Pulmonary artery endothelial cell (primary cell): ENCODE data around the gene HOXA3. TPM values are rescaled to one million over a fixed set of nuclear protein-coding genes. Genes with fewer than 3 reads are reported as not detected.

Source experiments
- DNase-seq: peaks from one replicate; pipeline ENCODE4 v3.0.0-alpha.2; 2011; ENCODE audit warnings: low read depth, low spot score
- total RNA-seq: library from RNA; depleted of rRNA; stranded (reverse); fragments of >200 nt; gene quantifications from 2 replicates; pipeline ENCODE4 v1.2.3, GENCODE V29; 2014

The HOXA3 gene
- total RNA-seq, 1 donor from 2014 or later: 0.66 TPM

DNA sequence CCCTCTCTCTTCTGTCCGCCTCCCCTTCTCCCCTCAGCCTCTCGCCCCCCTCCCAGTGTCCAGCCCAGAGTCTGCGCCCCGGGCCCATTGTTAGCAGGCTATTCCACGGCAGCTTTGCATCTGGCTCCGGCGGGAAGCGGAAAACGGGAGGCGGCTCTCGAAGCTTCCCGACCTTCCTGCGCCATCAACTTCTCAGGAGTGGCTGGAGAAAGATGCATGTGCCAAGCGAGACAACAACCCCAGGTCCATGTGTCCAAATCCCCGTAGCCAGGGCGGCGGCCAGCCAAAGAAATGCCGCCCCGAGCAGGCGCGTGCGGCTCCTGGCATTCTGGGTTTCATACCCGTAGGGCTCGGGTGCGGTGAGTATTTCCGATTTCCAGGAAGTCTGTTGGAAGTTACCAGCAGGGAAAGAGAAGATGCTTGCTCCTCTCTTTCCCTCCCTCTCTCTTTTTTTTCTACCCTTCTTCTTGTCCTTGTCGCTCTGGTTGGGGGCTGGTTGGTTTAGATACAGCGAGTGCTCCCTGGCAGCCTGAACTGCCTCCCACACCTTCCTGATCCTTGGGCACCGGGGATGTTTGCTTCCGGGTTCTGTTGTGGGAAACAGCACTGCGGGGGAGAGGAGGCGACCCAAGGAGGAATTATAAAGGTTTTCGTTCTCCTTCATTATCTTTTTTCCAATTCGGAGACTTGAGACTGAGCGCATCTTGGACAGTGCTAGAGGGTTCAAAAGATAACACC lies 48.7 kb downstream of the HOXA3 start:
- DNase-seq: no peak

DNA sequence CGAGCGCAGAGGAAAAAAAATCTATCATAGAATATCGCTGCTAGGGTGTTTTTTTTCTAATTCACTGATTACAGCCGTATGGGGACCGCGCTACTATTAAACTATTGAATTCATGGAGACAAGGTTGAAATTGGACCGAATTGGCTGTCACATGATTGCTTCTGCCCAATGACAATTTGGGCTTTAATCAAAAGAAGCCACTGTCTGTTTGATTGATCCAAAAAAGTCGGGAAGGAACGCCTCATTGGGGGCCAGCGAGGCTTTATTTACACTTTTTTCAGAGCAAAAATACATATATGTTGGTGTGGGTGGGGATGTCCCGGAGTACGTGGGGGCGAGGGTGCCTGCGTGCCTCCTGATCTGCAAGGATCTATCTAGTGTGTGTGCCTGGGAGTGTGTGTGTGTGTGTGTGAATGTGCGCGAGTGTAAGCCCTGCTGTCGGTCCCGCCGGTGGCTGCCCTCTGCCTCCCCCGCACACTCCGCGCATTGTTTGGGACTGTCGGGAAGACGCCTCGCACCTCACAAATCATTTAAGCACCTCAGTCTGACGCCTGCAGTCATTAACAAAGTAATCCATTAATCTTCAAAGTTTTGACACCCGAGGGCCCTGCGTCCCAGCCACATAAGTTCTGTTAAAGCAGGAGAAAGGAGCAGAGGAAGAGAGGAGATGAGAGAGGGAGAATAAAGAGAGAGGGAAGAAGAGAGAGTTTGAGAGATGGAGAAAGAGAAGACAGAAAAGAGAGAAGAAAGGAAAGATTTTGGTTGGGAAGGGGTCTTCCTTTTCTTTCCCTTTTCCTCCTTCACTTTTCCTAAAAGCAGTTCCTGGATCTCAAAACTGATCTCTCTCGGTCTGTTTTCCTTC lies 49.6 kb downstream of the HOXA3 start, which contains the start of gene HOXA2:
Gene HOXA2 (minus strand): TSS at position 103 of the 862 bp plus-strand sequence. CDS start 183 bp downstream, outside the sequence.
- no peak for DNase-seq

DNA sequence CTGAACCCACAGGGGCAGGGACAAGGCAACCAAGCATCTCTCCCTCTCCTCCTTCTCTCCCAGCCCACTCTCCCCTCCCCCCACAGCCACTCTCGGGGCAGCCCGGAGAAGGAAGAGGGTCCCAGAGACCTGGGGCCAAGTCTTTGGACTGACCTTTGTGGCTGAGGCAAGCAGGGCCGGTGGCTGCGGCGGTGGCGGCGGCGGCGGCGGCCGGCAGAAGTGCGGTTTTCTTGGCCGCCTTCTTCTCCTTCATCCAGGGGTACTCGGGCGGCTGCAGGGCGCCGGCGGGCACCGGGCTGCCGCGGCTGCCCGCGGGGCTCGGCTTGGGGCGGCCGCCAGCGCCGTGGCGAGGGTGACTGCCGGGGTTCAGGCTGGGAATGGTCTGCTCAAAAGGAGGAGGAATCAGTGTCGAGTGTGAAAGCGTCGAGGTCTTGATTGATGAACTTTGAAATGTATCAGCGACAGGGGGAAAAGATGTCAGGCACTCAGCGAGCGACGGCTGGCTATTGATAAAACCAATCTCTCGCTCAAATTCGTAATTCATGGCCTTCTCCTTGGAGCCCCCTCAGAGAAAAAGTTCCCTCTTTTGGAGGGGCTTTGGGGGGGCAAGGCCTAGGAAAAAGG lies 50.3 kb downstream of the HOXA3 start:
- DNase-seq: no peak

DNA sequence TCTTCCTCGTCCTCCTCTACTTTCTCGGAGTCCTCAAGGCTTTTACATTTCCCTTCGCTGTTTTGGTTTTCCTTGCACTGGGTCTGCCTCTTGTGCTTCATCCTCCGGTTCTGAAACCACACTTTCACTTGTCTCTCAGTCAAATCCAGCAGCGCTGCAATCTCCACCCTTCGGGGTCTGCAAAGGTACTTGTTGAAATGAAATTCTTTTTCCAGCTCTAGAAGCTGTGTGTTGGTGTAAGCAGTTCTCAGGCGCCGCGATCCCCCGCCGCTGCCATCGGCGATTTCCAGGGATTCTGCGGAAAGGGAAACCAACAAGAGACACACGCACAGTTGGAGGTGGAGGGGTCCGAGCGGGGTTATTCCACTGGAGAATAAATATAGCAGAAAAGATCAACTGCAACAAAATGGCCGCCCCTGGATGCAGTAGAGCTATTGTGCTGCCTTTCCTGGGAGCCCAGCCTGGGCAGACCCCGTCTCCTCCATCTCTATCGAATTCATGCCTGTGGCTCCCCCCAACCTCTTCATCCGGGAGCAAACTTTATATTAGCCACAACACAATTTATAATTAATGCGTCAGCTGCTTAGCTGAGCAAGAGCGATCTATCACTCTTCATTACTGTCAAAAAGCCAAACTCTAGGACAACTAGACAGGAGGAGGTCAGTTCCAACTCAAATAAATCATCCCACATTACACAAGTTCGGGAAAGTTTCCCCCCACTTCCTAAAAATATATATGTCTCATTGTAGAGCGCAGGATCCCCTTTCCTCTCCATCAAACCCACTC lies 51.0 kb downstream of the HOXA3 start:
- no peak for DNase-seq

DNA sequence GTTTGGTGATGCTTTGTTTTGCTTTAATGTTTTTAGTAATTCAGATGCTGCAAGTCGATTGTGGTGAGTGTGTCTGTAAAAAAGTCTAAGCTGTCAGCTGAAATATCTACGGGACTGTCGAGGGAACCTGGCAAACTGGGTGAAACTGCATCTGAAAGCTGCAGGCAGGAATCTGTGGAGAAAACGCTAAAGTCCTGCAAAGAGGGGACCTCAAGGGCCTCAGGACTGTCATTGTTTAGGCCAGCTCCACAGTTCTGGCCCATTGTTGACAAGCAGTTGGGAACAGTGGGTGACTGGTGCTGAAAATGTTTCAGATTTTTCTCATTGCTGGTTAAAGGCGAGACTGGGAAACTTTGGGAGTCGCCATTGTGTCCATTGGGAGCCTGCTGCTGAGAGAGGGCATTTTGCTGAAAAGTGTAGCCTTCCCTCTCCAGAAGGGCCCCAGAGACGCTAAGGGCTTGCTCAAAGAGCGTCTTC lies 51.7 kb downstream of the HOXA3 start:
- no peak for DNase-seq

DNA sequence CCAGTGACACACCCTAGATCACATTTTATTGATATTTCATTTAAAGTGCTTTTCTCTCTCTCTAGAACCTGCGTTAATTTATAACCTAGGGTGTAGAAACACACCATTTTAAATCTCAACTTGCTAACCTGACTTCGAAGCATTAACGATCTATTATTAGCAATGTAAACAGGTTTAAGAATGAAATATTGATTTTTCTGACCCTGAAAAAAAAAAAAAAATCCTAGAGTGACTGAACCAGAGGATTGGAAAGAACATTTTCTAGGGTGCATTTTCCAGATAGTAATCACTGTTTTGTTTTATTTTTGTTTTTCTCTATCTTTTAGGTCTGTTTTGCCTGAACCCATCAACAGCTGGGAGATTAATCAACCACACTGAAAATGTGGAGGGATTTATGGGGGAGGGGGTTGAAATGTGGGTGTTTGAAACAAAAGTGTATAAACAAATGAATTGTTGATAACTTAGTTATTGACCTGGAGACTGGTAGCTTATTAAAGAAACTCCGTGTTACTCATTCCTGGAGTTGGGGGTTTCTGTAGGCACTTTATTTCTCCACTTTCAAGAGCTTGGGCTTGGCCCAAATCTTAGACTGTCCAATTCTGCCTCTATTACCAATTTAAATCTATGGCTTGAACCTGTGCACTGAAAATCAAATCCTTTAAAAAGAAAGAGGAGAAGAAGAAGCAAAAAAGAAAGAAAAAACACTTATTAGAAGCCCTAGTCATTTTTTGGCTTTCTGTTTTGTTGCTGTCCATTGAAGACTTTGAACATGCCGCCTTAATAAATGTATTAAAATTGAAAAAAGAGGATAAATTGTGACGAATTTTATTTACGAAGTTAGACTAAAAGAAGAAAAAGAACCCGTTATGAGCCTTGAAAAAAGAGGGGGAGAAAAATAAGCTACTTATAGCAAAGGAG lies 52.7 kb downstream of the HOXA3 start:
- no peak for DNase-seq

DNA sequence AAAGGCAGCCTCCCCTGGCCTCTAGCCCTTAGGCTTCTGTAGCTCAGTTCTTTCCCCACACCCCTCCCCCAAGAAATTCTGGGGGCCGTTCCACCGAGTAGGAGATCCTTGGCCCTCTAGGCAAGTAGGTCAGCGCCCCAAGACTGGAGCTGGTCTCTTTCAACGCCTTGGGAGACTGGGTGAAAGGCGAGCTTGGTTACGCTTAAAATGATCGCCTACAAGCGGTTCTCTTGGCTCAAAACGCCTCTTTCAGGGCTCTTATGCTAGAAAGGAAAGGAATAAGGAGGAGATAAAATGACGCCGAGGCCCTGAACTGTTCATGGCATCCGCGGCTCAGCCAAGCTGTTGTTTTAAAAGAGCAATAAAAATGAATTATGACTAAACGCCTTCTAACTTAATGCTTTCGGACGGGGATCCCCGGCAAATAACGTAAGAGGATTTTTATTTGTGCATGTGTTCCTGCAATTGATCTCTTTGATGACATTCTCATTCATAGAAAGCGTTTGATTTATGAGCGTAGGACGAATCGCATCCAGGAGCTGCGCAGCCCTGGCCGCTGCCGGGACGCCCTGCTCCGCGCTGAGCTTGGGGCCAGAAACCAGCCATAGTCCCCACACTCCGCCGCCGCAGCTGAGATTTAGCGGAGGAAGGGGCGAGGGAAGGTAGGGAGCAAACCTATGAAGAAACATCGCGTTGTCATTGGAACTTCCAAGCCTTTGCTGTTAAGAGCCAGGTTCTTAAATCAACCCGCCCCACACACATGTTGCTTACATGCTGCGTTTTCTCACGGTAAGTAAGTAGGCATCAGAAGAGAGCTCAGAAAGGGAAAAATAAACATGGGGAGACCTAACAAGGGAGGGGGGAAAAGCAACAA lies 53.6 kb downstream of the HOXA3 start:
- DNase-seq: no peak

DNA sequence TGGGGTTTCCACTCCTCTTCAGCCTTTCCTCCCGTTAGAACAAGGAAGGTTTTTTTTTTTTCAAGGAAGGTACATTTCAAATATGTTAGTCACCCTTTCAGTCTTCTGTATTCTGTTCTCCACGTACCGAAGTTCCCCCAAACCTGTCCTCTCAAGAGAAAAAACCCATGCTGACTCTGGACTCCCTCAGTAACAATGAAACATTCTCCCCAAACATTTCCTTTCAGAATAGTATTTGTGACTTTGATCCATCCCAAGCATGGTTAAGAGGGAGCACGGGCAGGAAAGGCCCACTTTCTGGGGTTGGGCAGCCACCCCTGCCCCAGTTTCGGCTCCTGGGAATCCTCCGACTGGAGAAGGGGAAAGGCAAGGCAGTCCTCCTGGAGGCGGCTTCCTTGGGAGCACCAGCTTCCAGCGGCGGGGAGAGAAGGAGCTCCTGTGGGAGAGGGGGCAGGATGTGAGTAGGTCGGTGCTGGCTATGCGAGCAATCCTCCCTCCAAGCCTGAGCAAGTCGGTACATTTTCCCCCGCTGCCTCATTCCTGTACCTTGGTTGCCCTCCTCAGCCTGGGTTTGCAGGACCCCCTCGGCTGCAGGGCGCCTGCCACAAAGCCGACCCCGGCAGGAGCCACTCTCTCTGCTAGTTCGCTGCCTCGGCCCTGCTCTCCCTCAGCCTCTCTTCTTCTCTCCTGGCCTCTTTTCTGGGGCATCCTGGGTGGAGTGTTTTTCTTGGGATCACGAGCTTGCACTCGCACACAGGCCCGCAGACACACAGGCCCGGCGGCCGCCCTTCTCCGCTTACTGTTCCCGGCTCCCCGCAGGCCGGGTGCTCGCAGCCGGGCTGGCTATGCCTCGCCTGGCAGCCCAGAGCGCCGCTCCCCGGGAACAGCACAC lies 54.5 kb downstream of the HOXA3 start:
- no peak for DNase-seq

DNA sequence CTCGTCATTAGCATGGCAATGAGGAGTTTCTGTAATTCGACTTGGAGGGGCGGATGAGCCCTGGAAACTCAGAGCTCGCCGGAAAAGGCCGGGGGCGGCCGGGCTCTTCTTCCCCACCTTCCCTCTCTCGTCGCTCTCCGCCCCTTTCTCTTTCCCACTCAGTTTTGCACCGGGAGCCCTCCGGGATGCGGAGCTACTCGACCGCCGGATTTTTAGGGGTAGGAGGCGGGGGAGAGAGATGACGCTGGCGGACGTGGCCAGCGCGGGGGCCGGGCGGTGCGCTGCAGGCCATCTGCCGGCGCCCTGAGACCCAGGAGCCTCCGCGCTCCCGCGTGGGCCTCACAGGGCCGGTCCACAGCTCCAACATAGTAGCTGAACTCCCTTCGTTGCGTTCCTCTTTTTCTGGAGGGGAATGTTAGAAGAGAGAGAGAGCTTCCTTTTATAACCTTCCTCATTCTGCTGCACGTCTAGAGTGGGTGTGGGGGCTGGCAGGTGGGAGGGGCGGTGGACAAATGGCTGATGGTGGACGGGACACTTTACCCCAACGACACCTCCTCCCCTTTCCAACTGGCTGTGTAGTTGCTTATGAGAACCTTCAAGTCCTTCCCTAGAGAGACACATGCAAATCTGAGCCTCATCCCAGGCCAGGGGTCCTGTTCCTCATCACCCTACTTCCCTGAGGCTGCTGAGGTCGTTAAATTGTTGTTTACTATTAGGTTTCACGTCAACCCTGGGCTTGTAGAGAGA lies 55.4 kb downstream of the HOXA3 start:
- DNase-seq: no peak

DNA sequence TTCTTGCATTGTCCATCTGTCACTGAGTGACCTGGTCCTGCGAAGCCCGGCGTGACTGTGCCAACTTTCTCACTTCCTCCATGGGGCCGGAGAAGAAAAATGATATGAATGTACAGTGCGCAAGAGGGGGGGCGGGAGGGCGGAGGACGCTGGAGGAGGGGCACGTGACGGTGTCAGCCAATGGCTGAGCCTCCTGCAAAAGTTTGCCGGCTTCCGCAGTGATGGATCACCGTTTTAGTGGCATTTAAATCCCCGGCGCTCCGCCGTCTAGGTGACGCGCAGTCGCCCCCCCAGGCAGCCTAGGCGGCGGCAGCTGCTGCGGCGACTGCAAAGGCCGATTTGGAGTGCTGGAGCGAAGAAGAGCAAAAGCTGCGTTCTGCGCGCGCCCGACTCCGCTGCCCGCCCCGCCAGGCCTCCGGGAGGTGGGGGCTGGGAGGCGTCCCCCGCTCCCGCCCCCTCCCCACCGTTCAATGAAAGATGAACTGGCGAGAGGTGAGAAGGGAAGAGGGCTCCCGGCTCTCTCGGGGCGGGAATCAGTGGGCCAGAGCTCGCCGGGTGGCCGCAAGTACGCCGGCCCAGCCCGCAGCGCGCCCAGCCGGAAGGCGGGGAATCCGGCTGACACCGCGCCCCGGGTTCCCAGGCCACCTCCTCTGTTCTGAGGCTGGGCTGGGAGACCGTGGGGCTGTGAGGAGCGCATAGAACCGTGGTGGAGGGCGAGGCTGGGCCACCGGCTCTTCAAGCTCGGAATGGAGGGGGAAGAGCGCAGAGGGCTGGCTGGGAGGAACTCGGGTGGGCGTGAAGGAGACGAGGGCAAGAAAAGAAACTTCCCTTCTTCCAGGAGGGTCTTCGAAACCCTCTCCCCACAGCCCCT lies 56.3 kb downstream of the HOXA3 start, which contains the start of gene HOXA1:
Gene HOXA1 (minus strand): TSS at position 104 of the 871 bp plus-strand sequence. CDS start 88 bp downstream, at position 16.
- DNase-seq: peak; percentile 85

DNA sequence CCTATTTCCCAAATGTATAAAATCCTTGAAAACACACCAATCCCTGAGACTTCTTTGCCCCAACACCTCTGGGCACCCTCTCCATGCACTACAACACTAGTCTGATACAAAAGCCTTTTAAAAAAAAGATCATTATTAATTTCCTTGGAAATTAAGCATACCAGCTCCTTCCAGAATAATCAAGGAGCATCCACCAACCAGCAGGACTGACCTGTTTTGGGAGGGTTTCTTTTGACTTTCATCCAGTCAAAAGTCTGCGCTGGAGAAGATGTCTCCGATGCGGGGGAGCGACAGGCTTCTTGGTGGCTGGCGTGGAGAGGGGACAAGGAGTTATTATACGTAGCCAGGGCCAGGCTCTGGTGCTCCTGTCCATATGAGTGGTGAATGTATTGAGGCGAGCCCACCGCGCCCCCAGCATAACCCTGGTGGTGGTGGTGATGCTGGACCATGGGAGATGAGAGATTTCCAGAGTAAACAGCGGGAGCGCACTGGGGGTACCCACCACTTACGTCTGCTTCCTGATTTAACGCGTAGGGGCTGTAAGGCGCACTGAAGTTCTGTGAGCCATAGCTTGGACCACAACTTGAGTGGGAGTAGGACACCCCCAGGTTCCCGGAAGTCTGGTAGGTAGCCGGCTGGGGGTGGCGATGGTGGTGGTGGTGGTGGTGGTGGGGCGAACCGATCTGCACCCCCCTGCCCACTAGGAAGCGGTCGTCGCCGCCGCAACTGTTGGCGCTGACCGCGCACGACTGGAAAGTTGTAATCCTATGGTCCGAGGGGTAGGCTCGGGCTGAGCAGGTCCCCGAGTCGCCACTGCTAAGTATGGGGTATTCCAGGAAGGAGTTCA lies 57.1 kb downstream of the HOXA3 start:
- no peak for DNase-seq

DNA sequence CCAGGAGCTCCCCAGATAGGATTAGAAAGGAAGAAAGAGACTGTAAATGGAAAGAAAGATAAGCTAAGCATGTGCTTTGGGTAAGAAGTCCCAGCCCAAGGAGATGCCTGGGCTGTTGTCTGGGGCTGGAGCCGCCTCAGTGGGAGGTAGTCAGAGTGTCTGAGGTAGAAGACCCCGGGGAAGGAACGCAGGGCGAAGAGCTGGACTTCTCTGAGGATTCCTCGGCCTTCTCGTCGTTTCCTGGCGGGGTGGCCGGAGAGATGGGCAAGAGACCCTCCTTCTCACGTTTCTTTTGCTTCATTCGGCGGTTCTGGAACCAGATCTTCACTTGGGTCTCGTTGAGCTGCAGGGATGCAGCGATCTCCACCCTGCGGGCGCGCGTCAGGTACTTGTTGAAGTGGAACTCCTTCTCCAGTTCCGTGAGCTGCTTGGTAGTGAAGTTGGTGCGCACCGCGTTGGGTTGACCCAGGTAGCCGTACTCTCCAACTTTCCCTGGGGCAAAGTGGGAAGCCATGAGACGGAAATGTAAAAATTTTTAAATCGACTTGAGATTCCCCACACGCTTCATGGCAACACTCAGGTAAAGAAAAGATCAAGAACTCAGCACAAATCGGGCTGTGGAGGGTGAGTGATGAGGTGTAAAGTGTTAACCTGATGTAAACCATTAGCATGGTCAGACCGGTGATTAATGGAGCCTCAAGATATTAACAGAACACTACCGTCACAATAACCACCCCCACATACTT lies 57.9 kb downstream of the HOXA3 start:
- DNase-seq: no peak

DNA sequence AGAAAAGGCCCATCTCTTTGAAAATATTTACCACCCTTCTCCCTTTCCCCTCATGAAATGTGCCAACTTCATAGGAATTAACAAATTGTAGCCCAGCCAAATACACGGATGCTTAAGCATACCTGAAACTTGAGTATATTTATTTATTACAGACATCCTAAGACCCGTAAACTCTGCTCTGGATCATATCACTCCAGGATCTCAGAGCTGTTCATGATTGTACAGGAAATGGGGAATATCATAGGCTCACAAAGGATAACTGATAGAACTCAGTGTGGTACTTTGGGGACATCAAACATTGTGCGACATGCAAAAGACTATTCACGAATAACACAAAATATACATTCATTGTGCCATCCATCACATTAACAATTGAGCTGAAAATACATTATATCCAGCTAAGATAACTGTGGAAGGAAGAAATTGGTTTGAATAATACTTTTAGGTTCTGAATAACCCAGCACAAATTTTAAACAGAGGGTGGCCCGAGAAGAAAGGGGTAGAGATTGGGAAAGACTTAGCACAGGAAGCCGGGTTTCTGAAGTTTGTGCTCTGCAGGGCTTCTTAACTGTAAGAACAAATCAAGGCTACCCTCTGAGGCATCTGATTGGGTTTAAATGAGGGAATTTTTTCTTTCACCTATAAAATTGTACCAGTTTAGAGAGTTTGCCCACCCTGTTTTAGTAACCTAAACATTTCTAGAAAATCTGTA lies 59.0 kb downstream of the HOXA3 start:
- DNase-seq: no peak

DNA sequence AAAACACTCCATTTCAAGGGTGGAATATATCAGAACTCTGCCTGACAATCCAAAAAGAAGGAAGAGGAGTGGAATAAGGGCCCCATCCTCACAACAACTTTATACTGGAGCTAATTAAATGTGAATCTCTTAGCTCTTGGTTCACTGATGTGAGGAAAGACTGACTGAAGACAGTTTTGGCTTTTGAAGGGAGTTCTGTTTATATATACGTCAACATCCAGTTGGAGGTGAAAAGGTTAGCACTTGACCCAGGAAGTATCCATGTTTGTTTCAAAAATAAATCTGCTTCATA lies 59.6 kb downstream of the HOXA3 start:
- no peak for DNase-seq
